Liver (tissue), 3 donors: Measurements from ENCODE around the gene CBX2.

Experiments used
- EGR1 ChIP-seq, 2 donors: IDR thresholded peaks; 2 replicates each; pipeline ENCODE4 v1.6.1; 2016 to 2018; ENCODE audit warnings: antibody characterized with exemption in 2 of 2, low read depth in 2 of 2
- JUND ChIP-seq, 2 donors: IDR thresholded peaks; 2 replicates each; pipeline ENCODE4 v1.6.1; 2016; ENCODE audit warnings: antibody characterized with exemption in 2 of 2
- RAD21 ChIP-seq, 2 donors: IDR thresholded peaks; 2 replicates each; pipeline ENCODE4 v1.6.1; 2016; ENCODE audit warnings: antibody characterized with exemption in 2 of 2, mild to moderate bottlenecking in 2 of 2
- TAF1 ChIP-seq: conservative IDR thresholded peaks from 2 replicates; pipeline ENCODE4 v1.6.1; 2016; ENCODE audit warnings: antibody characterized with exemption, mild to moderate bottlenecking
- TF ChIP-seq, protein P1 (sequence below): fragments of 150-350 bp; IDR thresholded peaks from 2 replicates; pipeline ENCODE4 v1.5.1; 2017; ENCODE audit warnings: improper control_type of control experiment, low read depth, low read length; ENCODE audit not compliant: missing input control
- TF ChIP-seq, protein P2 (sequence below): IDR thresholded peaks from 2 replicates; pipeline ENCODE4 v1.6.1; 2016; ENCODE audit warnings: antibody characterized with exemption
- TF ChIP-seq, protein P3 (sequence below): IDR thresholded peaks from 2 replicates; pipeline ENCODE4 v1.6.1; 2016; ENCODE audit warnings: antibody characterized with exemption
- TF ChIP-seq, protein P4 (sequence below): IDR thresholded peaks from 2 replicates; pipeline ENCODE4 v1.6.1; 2016; ENCODE audit warnings: antibody characterized with exemption
- donor health status: healthy.
- donor health status: healthy.

- TF ChIP-seq, protein P1, sequence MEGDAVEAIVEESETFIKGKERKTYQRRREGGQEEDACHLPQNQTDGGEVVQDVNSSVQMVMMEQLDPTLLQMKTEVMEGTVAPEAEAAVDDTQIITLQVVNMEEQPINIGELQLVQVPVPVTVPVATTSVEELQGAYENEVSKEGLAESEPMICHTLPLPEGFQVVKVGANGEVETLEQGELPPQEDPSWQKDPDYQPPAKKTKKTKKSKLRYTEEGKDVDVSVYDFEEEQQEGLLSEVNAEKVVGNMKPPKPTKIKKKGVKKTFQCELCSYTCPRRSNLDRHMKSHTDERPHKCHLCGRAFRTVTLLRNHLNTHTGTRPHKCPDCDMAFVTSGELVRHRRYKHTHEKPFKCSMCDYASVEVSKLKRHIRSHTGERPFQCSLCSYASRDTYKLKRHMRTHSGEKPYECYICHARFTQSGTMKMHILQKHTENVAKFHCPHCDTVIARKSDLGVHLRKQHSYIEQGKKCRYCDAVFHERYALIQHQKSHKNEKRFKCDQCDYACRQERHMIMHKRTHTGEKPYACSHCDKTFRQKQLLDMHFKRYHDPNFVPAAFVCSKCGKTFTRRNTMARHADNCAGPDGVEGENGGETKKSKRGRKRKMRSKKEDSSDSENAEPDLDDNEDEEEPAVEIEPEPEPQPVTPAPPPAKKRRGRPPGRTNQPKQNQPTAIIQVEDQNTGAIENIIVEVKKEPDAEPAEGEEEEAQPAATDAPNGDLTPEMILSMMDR, result no peak
- no peak for TF ChIP-seq TAF1
- no peak for TF ChIP-seq JUND (IDR thresholded peaks at IDR 0.05)
- TF ChIP-seq, protein P2, sequence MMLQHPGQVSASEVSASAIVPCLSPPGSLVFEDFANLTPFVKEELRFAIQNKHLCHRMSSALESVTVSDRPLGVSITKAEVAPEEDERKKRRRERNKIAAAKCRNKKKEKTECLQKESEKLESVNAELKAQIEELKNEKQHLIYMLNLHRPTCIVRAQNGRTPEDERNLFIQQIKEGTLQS, result no peak
- no peak for TF ChIP-seq EGR1 (IDR thresholded peaks at IDR 0.05; ENCODE audit: low read depth in 2 of 2)
- TF ChIP-seq, protein P3, sequence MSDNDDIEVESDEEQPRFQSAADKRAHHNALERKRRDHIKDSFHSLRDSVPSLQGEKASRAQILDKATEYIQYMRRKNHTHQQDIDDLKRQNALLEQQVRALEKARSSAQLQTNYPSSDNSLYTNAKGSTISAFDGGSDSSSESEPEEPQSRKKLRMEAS, result no peak
- TF ChIP-seq, protein P4, sequence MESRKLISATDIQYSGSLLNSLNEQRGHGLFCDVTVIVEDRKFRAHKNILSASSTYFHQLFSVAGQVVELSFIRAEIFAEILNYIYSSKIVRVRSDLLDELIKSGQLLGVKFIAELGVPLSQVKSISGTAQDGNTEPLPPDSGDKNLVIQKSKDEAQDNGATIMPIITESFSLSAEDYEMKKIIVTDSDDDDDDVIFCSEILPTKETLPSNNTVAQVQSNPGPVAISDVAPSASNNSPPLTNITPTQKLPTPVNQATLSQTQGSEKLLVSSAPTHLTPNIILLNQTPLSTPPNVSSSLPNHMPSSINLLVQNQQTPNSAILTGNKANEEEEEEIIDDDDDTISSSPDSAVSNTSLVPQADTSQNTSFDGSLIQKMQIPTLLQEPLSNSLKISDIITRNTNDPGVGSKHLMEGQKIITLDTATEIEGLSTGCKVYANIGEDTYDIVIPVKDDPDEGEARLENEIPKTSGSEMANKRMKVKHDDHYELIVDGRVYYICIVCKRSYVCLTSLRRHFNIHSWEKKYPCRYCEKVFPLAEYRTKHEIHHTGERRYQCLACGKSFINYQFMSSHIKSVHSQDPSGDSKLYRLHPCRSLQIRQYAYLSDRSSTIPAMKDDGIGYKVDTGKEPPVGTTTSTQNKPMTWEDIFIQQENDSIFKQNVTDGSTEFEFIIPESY, result no peak
- no peak for TF ChIP-seq RAD21 (IDR thresholded peaks at IDR 0.05)
These were observed 35.4 kb upstream of the CBX2 start for GRCh38 chr17:79742589-79742918.
